Natural killer cell (primary cell): ENCODE results near the gene P2RX6. TPM values are rescaled to one million over a fixed set of nuclear protein-coding genes. Genes with fewer than 3 reads are reported as not detected.
A peak's percentile ranks its signal among the peaks of the same experiment; 100 is the strongest.

Experiments
- ATAC-seq, 3 donors: fragments of 150-1000 bp in 2 of 3; fragments of 200-7000 bp in 1 of 3; cut with Tn5 transposase; 1 replicate in 1 of 3; 2 replicates in 2 of 3; pipeline ENCODE4 v1.10.0; 2021; ENCODE audit warnings: mild to moderate bottlenecking in 2 of 3, moderate library complexity in 2 of 3
- DNase-seq, 2 donors: peaks; one replicate each; pipeline versions ENCODE4 v3.0.0 to v3.0.0-alpha.2; 2013 to 2021; ENCODE audit warnings: mixed read lengths in 1 of 2
- H3K27ac ChIP-seq: one replicate; pipeline ENCODE4 v1.5.1; 2013; ENCODE audit warnings: mild to moderate bottlenecking, low read length
- H3K27me3 ChIP-seq: one replicate; pipeline ENCODE4 v1.6.1; 2013; ENCODE audit warnings: low read length; ENCODE audit not compliant: control insufficient read depth, insufficient read depth
- H3K36me3 ChIP-seq: one replicate; pipeline ENCODE4 v1.6.1; 2013; ENCODE audit warnings: low read length; ENCODE audit not compliant: control insufficient read depth, insufficient read depth
- H3K4me1 ChIP-seq: one replicate; pipeline ENCODE4 v1.6.1; 2013; ENCODE audit warnings: low read length; ENCODE audit not compliant: control insufficient read depth, insufficient read depth
- H3K4me3 ChIP-seq: one replicate; pipeline ENCODE4 v1.5.1; 2013; ENCODE audit warnings: low read length
- H3K9me3 ChIP-seq: one replicate; pipeline ENCODE4 v1.6.1; 2013; ENCODE audit warnings: low read length; ENCODE audit not compliant: control insufficient read depth, insufficient read depth
- H3K27ac Mint-ChIP-seq, 2 donors: one replicate each; pipeline ENCODE4 v1.8.0; 2022; ENCODE audit warnings: mild to moderate bottlenecking in 2 of 2, mixed read lengths in 2 of 2, moderate library complexity in 1 of 2
- H3K27me3 Mint-ChIP-seq, 2 donors: one replicate each; pipeline ENCODE4 v1.8.0; 2022; ENCODE audit warnings: low read depth in 2 of 2, mixed read lengths in 2 of 2
- H3K36me3 Mint-ChIP-seq: one replicate; pipeline ENCODE4 v1.8.0; 2022; ENCODE audit warnings: mixed read lengths
- H3K4me1 Mint-ChIP-seq, 2 donors: one replicate each; pipeline ENCODE4 v1.8.0; 2022; ENCODE audit warnings: mixed read lengths in 2 of 2
- H3K4me3 Mint-ChIP-seq: one replicate; pipeline ENCODE4 v1.8.0; 2022; ENCODE audit warnings: mild to moderate bottlenecking, moderate library complexity, mixed read lengths
- H3K9me3 Mint-ChIP-seq, 2 donors: one replicate each; pipeline ENCODE4 v1.8.0; 2022; ENCODE audit warnings: mixed read lengths in 2 of 2
- CTCF ChIP-seq: fragments of 200-600 bp; IDR thresholded peaks from one replicate; pipeline ENCODE4 v1.8.0; 2022; ENCODE audit warnings: antibody characterized with exemption
- WGBS: methylation state at CpG from one replicate; pipeline ENCODE4 v1.1.7; 2013; ENCODE audit warnings: missing lambda C conversion rate; ENCODE audit not compliant: insufficient coverage; 5-methylcytosine and 5-hydroxymethylcytosine counted together
- intact Hi-C: fragments of 100-400 bp; cut with micrococcal nuclease; formaldehyde crosslinking; loops from one replicate; pipeline ENCODE4 v1.14.2; 2022
- total RNA-seq, 4 donors: library from RNA; stranded (reverse); fragments of 120-200 nt in 1 of 4; gene quantifications; one replicate each; pipeline versions ENCODE4 v1.2.3 to v1.2.4, GENCODE V29; 2013 to 2022

Gene P2RX6
- total RNA-seq, 3 donors from 2014 or later (not counting 1 experiment from before 2014, with no cell fraction given), result 0.14 to 0.93 (median 0.18) TPM

GRCh38 chr22:21044931-21045584 is 30.1 kb downstream of the P2RX6 start:
- intact Hi-C loops, result loop anchor here (1.0 kb wide), 1 partner anchor 63 kb away; the partner anchor contains the start of gene LZTR1
- Mint-ChIP-seq H3K4me3 (peak overlapping the region; percentile 78), H3K36me3 (no peaks in the 10 kb centered on the region), H3K27me3 (peaks cover 17 to 18% of the 10 kb centered on the region in 2 donors), H3K27ac (peak overlapping the region; percentile 81 to 94), H3K9me3 (no peaks in the 10 kb centered on the region), H3K4me1 (peaks cover 17 to 33% of the 10 kb centered on the region in 2 donors)
- no peak overlapping the region for H3K27ac ChIP-seq
- no peaks in the 10 kb centered on the region for H3K36me3 ChIP-seq
- H3K4me1 ChIP-seq, result peaks cover 25% of the 10 kb centered on the region
- no peak overlapping the region for H3K4me3 ChIP-seq
- no peaks in the 10 kb centered on the region for H3K27me3 ChIP-seq
- no peaks in the 10 kb centered on the region for H3K9me3 ChIP-seq
- 14% methylated on average over 15 of the region's 15 CpGs for WGBS
- no peak for TF ChIP-seq CTCF
- DNase-seq, result no peak
- peak; percentile 11 to 53 (median 30) for ATAC-seq

GRCh38 chr22:21045585-21046294 is 30.8 kb downstream of the P2RX6 start, which contains the start of gene LRRC74B:
LRRC74B (plus strand) TSS chr22:21045946; CDS start chr22:21045987, 41 bp downstream.
- no peak for TF ChIP-seq CTCF
- Histone ChIP-seq H3K9me3 (no peaks in the 10 kb centered on the region), H3K4me1 (peaks cover 25% of the 10 kb centered on the region), H3K36me3 (no peaks in the 10 kb centered on the region), H3K27ac (no peak within 1 kb of the TSS), H3K27me3 (no peaks in the 10 kb centered on the region), H3K4me3 (no peak within 1 kb of the TSS)
- 12% methylated on average over 47 of the region's 47 CpGs for WGBS
- peaks cover 17 to 18% of the 10 kb centered on the region in 2 donors for H3K27me3 Mint-ChIP-seq
- ATAC-seq, result peak; percentile 89 to 99 (median 94)
- H3K27ac Mint-ChIP-seq, result peak within 1 kb of the TSS; percentile 81 to 94
- intact Hi-C loops, result loop anchor here (1.0 kb wide), 1 partner anchor 63 kb away; the partner anchor contains the start of gene LZTR1
- peak within 1 kb of the TSS; percentile 78 for H3K4me3 Mint-ChIP-seq
- H3K9me3 Mint-ChIP-seq, result no peaks in the 10 kb centered on the region
- peak; percentile 76 to 77 for DNase-seq
- H3K36me3 Mint-ChIP-seq, result no peaks in the 10 kb centered on the region
- peaks cover 17 to 33% of the 10 kb centered on the region in 2 donors for H3K4me1 Mint-ChIP-seq

- Histone ChIP-seq H3K27me3 (no peaks in the 10 kb centered on the region), H3K9me3 (no peaks in the 10 kb centered on the region), H3K4me3 (no peak overlapping the region), H3K4me1 (peaks cover 25% of the 10 kb centered on the region), H3K27ac (no peak overlapping the region), H3K36me3 (no peaks in the 10 kb centered on the region)
- peaks cover 17 to 18% of the 10 kb centered on the region in 2 donors for H3K27me3 Mint-ChIP-seq
- intact Hi-C loops, result no loop called here
- H3K27ac Mint-ChIP-seq, result peak overlapping the region in 1 of 2 donors; percentile 71
- H3K9me3 Mint-ChIP-seq, result no peaks in the 10 kb centered on the region
- H3K4me1 Mint-ChIP-seq, result peaks cover 17 to 33% of the 10 kb centered on the region in 2 donors
- DNase-seq (no peak), ATAC-seq (no peak)
- H3K36me3 Mint-ChIP-seq, result no peaks in the 10 kb centered on the region
- H3K4me3 Mint-ChIP-seq, result no peak overlapping the region
- no peak for TF ChIP-seq CTCF
- 93% methylated on average over 14 of the region's 14 CpGs for WGBS
These were observed 32.2 kb downstream of the P2RX6 start for GRCh38 chr22:21047035-21047661.
